Activated T-cell treated with anti-CD3 and anti-CD28 coated beads, Interleukin-2, amount 50 U/mL, for 4 hours (primary cell): ENCODE data around the gene CAMTA1. TPM values are rescaled to one million over a fixed set of nuclear protein-coding genes. Genes with fewer than 3 reads are reported as not detected.

Source experiments
- ATAC-seq, 2 donors: fragments of 200-7000 bp; cut with Tn5 transposase; one replicate each; pipeline ENCODE4 v1.10.0; 2021
- DNase-seq: peaks from one replicate; pipeline ENCODE4 v3.0.0-alpha.2; 2020
- H3K27me3 Mint-ChIP-seq: one replicate; pipeline ENCODE4 v1.8.0; 2021; ENCODE audit warnings: low read depth, mixed read lengths
- H3K36me3 Mint-ChIP-seq: one replicate; pipeline ENCODE4 v1.8.0; 2022; ENCODE audit warnings: mixed read lengths; ENCODE audit not compliant: insufficient read depth
- H3K4me1 Mint-ChIP-seq: one replicate; pipeline ENCODE4 v1.8.0; 2021; ENCODE audit warnings: low read depth, mixed read lengths
- H3K4me3 Mint-ChIP-seq: one replicate; pipeline ENCODE4 v1.8.0; 2021; ENCODE audit warnings: mild to moderate bottlenecking, moderate library complexity, mixed read lengths
- H3K9me3 Mint-ChIP-seq: one replicate; pipeline ENCODE4 v1.8.0; 2021; ENCODE audit warnings: mixed read lengths
- total RNA-seq, 3 donors: library from RNA; stranded (reverse); gene quantifications; one replicate each; pipeline ENCODE4 v1.2.1, GENCODE V29; 2021

CAMTA1 gene
- total RNA-seq, 3 donors from 2014 or later: 47.5 to 50.3 (median 47.7) TPM

GRCh38 chr1:7011826-7012225 lies 226.6 kb downstream of the CAMTA1 start:
- DNase-seq (no peak), ATAC-seq (no peak)
- H3K4me1 Mint-ChIP-seq: no peaks in the 10 kb centered on the region
- no peaks in the 10 kb centered on the region for H3K36me3 Mint-ChIP-seq
- no peaks in the 10 kb centered on the region for H3K9me3 Mint-ChIP-seq
- peaks cover 3% of the 10 kb centered on the region for H3K27me3 Mint-ChIP-seq
- no peak overlapping the region for H3K4me3 Mint-ChIP-seq

DNA sequence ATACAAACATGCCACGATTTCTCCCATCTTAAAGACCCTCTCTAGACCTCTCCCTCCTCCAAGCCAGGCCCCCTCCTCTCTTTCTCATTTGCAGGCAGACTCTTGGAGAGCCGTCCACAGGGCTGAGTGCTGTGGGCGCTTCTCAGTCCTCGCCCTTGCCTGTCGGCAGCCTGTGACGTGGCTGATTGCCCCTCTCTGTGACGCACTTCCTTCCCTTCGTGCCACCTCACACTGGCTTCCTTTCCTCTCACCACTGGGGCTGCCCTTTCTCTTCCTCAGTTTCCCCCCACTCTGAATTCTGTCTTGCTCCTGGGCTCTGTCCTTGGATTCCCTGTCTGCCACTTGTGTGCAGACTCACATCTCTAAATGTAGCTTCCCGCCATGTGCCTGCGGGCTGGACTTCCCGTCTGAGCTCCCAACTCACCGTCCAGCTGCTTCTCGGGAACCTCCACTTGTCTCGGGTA lies 227.2 kb downstream of the CAMTA1 start:
- Mint-ChIP-seq H3K4me1 (no peaks in the 10 kb centered on the region), H3K36me3 (no peaks in the 10 kb centered on the region), H3K4me3 (no peak overlapping the region), H3K9me3 (no peaks in the 10 kb centered on the region), H3K27me3 (peaks cover 3% of the 10 kb centered on the region)
- DNase-seq (no peak), ATAC-seq (no peak)

DNA sequence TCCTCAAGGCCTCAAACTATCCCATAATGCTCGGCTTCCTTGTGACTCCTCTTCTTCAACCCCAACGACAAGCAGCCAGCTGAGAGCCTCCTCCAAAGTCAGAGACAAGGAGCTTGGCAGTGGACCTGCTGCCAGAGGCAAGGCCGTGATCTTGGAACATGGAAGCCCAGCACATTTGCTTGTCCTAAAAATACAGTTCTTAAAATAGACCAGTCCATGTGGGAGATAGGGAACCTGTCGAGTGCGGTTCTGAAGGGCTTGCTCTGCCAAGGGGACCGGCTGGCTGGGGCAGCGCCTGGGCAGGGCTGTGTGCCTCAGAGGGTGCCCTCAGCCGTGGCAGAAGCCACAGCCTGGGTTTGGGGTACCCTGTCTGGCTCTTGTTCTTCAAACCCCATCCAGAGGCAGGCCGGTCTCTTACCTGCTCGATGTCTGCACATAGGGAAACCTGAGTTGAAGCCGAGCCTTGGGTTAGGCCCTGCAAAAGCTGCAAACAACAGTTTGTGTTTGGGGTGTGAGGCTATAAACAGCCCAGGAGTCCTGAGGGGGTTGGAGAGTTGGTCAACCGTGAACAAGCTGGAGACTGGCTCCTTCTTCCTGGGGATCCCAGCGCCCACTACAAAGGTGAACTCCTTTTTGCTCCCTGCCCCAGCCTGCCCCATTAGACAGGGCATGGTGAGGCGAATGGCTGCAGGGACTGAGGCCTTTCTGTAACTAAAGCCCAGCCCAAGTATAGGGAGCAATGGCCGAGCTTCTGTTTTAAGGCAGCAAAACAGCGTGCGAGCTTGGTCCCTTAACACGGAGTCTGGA lies 228.8 kb downstream of the CAMTA1 start:
- Mint-ChIP-seq H3K4me3 (no peak overlapping the region), H3K36me3 (no peaks in the 10 kb centered on the region), H3K27me3 (peaks cover 3% of the 10 kb centered on the region), H3K9me3 (no peaks in the 10 kb centered on the region), H3K4me1 (no peaks in the 10 kb centered on the region)
- no peak for ATAC-seq
- DNase-seq: no peak

GRCh38 chr1:7014640-7014930 lies 229.3 kb downstream of the CAMTA1 start:
- Mint-ChIP-seq H3K36me3 (no peaks in the 10 kb centered on the region), H3K27me3 (peaks cover 3% of the 10 kb centered on the region), H3K4me1 (no peaks in the 10 kb centered on the region), H3K9me3 (no peaks in the 10 kb centered on the region), H3K4me3 (no peak overlapping the region)
- ATAC-seq (no peak), DNase-seq (no peak)

- no peaks in the 10 kb centered on the region for H3K9me3 Mint-ChIP-seq
- H3K27me3 Mint-ChIP-seq: peaks cover 5% of the 10 kb centered on the region
- no peak for DNase-seq
- no peaks in the 10 kb centered on the region for H3K36me3 Mint-ChIP-seq
- no peak overlapping the region for H3K4me3 Mint-ChIP-seq
- ATAC-seq: no peak
- no peaks in the 10 kb centered on the region for H3K4me1 Mint-ChIP-seq
These were observed 229.8 kb downstream of the CAMTA1 start for GRCh38 chr1:7015022-7015421.

DNA sequence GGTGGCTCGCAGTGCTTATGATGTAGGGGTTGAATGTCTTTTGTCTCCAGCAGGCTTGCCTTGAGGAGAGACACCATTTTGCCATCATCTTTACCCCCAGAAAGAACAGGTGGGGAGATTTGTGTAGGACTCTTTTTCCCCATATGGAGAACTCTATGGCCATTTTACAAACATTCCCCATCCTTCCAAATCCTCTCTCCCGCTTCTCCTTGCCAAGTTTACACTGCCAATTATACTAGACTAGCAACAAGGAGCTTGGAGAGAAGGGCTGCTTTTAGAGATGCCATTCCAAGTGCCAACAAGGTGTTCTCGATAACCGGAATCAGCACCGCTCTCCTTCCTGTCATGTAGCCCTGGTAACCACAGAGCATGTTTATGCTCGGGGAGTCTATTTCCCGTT lies 233.1 kb downstream of the CAMTA1 start:
- no peak overlapping the region for H3K4me3 Mint-ChIP-seq
- H3K9me3 Mint-ChIP-seq: no peaks in the 10 kb centered on the region
- H3K27me3 Mint-ChIP-seq: peaks cover 5% of the 10 kb centered on the region
- no peak for DNase-seq
- H3K36me3 Mint-ChIP-seq: no peaks in the 10 kb centered on the region
- no peak for ATAC-seq
- no peaks in the 10 kb centered on the region for H3K4me1 Mint-ChIP-seq

- Mint-ChIP-seq H3K4me3 (no peak overlapping the region), H3K27me3 (peaks cover 5% of the 10 kb centered on the region), H3K4me1 (no peaks in the 10 kb centered on the region), H3K36me3 (no peaks in the 10 kb centered on the region), H3K9me3 (no peaks in the 10 kb centered on the region)
- no peak for ATAC-seq
- no peak for DNase-seq
These were observed 233.6 kb downstream of the CAMTA1 start for GRCh38 chr1:7018826-7019225.

DNA sequence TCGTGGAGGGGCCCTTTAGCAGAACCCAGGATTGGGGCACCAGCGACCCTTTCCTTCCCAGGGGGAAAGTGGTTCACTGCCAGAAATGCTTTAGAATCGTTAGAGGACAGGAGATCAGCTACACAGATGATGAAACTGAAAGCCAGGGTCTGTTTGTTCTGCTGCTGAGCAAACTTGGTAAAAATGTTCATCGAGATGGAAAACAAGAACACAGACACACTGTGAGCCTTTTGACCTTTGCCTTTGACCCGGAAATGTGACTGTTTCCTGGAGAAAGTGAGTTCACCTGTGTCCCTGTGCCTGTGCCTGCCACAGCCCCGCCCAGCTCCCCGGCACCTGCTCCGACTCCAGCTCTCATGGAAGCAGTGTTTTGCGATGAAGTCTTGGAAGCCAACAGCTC lies 234.3 kb downstream of the CAMTA1 start:
- Mint-ChIP-seq H3K4me3 (no peak overlapping the region), H3K36me3 (no peaks in the 10 kb centered on the region), H3K4me1 (no peaks in the 10 kb centered on the region), H3K9me3 (no peaks in the 10 kb centered on the region), H3K27me3 (peaks cover 5% of the 10 kb centered on the region)
- no peak for ATAC-seq
- no peak for DNase-seq

- H3K9me3 Mint-ChIP-seq: no peaks in the 10 kb centered on the region
- H3K36me3 Mint-ChIP-seq: no peaks in the 10 kb centered on the region
- H3K4me3 Mint-ChIP-seq: no peak overlapping the region
- no peak for ATAC-seq
- peaks cover 2% of the 10 kb centered on the region for H3K27me3 Mint-ChIP-seq
- DNase-seq: no peak
- H3K4me1 Mint-ChIP-seq: no peaks in the 10 kb centered on the region
These were observed 236.8 kb downstream of the CAMTA1 start for GRCh38 chr1:7022058-7022457.

- H3K4me1 Mint-ChIP-seq: no peaks in the 10 kb centered on the region
- H3K27me3 Mint-ChIP-seq: no peaks in the 10 kb centered on the region
- ATAC-seq (no peak), DNase-seq (no peak)
- no peaks in the 10 kb centered on the region for H3K36me3 Mint-ChIP-seq
- H3K9me3 Mint-ChIP-seq: no peaks in the 10 kb centered on the region
- no peak overlapping the region for H3K4me3 Mint-ChIP-seq
These were observed 239.8 kb downstream of the CAMTA1 start for GRCh38 chr1:7025013-7025412.

DNA sequence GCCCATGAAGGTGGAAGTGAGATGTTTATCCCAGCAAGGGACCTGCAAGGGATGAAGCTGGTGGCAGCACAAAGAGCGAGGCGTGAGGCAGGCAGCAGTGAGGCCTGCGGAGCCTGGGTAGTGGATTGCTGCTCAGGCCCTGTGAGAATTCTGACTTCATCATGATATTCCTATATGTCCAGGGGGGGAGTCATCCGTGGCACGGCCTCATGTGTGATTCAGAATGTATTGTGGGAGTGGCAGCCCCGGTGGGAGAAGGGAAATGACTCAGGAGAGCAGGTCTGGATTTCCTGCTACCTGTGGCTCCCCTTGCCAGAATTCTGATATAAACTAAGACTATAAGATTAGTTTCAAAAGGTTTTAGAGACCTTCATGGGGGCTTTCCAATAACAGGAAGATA lies 240.9 kb downstream of the CAMTA1 start:
- DNase-seq: no peak
- H3K4me1 Mint-ChIP-seq: no peaks in the 10 kb centered on the region

DNA sequence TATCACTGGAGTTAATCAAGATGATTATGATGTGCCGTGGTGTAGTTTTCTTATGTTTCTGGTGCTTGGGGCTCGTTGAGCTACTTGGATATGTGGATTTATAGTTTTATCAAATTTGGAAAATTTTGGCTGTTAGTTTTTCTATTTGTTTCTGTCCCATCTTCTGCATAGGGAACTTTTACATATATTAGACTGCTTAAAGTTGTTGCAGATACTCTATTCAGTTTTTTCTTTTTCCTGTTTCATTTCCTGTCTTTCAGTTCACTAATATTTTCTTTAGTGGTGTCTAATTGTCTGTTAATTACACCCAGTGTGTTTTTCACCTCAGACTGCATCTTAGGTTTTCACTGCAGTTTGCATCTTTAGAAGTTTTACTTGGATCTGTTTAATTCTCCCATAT lies 247.7 kb downstream of the CAMTA1 start:
- DNase-seq: no peak
- H3K4me1 Mint-ChIP-seq: no peaks in the 10 kb centered on the region
- ATAC-seq: no peak
- peaks cover 5% of the 10 kb centered on the region for H3K27me3 Mint-ChIP-seq
- H3K36me3 Mint-ChIP-seq: no peaks in the 10 kb centered on the region
- H3K4me3 Mint-ChIP-seq: no peak overlapping the region
- H3K9me3 Mint-ChIP-seq: peaks cover 19% of the 10 kb centered on the region

More for the DNA sequence above, 240.9 kb downstream of the CAMTA1 start:
- no peaks in the 10 kb centered on the region for H3K9me3 Mint-ChIP-seq
- no peaks in the 10 kb centered on the region for H3K36me3 Mint-ChIP-seq
- ATAC-seq: no peak
- no peak overlapping the region for H3K4me3 Mint-ChIP-seq
- no peaks in the 10 kb centered on the region for H3K27me3 Mint-ChIP-seq

- Mint-ChIP-seq H3K36me3 (no peaks in the 10 kb centered on the region), H3K9me3 (peaks cover 19% of the 10 kb centered on the region), H3K4me3 (no peak overlapping the region), H3K27me3 (peaks cover 11% of the 10 kb centered on the region), H3K4me1 (no peaks in the 10 kb centered on the region)
- DNase-seq: no peak
- ATAC-seq: no peak
These were observed 251.1 kb downstream of the CAMTA1 start for GRCh38 chr1:7036386-7036785.

DNA sequence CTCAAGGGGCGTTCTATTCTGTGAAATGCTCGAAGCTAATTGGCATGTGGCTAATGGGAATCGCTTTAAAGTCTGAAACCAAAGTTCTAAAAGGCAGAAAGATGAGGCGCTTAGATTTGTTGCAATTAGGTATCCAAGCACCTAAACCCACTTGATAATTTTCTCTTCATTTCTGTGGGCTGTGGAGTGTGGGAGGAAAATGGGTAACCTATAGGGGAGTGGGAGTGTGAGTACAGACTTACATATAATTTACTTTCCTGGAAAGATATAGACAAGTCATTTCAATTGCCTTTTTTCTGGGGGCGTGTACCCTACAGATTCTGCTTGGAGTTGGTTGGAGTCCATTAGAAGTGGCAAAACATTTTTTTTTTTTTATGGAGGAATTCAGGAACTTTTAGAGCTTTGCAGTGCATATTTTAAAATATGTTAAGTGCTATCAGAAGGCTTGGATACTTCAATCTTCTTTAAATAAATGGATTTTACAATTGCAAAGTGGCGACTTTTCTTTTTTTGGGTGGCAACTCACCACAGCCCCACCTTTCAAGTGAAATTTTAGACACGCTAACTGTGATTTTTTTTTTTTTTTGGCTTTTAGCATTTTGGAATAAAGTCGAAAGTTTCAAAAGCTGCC lies 254.5 kb downstream of the CAMTA1 start:
- H3K4me3 Mint-ChIP-seq: no peak overlapping the region
- DNase-seq: no peak
- no peaks in the 10 kb centered on the region for H3K4me1 Mint-ChIP-seq
- H3K27me3 Mint-ChIP-seq: peaks cover 23% of the 10 kb centered on the region
- H3K36me3 Mint-ChIP-seq: no peaks in the 10 kb centered on the region
- H3K9me3 Mint-ChIP-seq: no peaks in the 10 kb centered on the region
- ATAC-seq: no peak

- peaks cover 23% of the 10 kb centered on the region for H3K27me3 Mint-ChIP-seq
- no peak overlapping the region for H3K4me3 Mint-ChIP-seq
- H3K36me3 Mint-ChIP-seq: no peaks in the 10 kb centered on the region
- ATAC-seq: no peak
- H3K4me1 Mint-ChIP-seq: no peaks in the 10 kb centered on the region
- no peak for DNase-seq
- no peaks in the 10 kb centered on the region for H3K9me3 Mint-ChIP-seq
These were observed 255.9 kb downstream of the CAMTA1 start for GRCh38 chr1:7040969-7041695.
